Thyroid gland (tissue), 4 donors: ENCODE measurements around the gene MCAM. TPM values are rescaled to one million over a fixed set of nuclear protein-coding genes. Genes with fewer than 3 reads are reported as not detected.

ENCODE experiments used
- DNase-seq, 2 donors: peaks; one replicate each; pipeline ENCODE4 v3.0.0-alpha.2; 2019
- H3K27ac ChIP-seq, 3 donors: fragments of 200-600 bp; sonication (generic); 1 replicate in 2 of 3; 2 replicates in 1 of 3; pipeline ENCODE4 v1.5.1; 2016 to 2019; ENCODE audit warnings: mild to moderate bottlenecking in 1 of 3, moderate library complexity in 1 of 3
- H3K27me3 ChIP-seq: fragments of 200-600 bp; sonication (generic); one replicate; pipeline ENCODE4 v1.5.1; 2019
- H3K36me3 ChIP-seq, 2 donors: fragments of 200-600 bp; sonication (generic); one replicate each; pipeline ENCODE4 v1.5.1; 2016 to 2019
- H3K4me1 ChIP-seq, 2 donors: fragments of 200-600 bp; sonication (generic); one replicate each; pipeline ENCODE4 v1.5.1; 2017 to 2019
- H3K4me3 ChIP-seq, 3 donors: fragments of 200-600 bp; sonication (generic); replicated peaks in 1 of 3; 1 replicate in 2 of 3; 2 replicates in 1 of 3; pipeline ENCODE4 v1.5.1; 2016; ENCODE audit warnings: mild to moderate bottlenecking in 1 of 3
- H3K9me3 ChIP-seq: fragments of 200-600 bp; sonication (generic); one replicate; pipeline ENCODE4 v1.5.1; 2017
- POLR2A ChIP-seq, 2 donors: fragments of 450-650 bp; IDR thresholded peaks; one replicate each; pipeline ENCODE4 v1.6.1; 2017; ENCODE audit warnings: antibody characterized with exemption in 2 of 2, mild to moderate bottlenecking in 2 of 2, moderate library complexity in 1 of 2
- WGBS, 2 donors: methylation state at CpG; one replicate each; pipeline ENCODE4 v1.1.5; 2017; 5-methylcytosine and 5-hydroxymethylcytosine counted together
- intact Hi-C: fragments of 100-400 bp; cut with DNase I; formaldehyde crosslinking; loops from one replicate; pipeline ENCODE4 v1.15.1; 2023
- total RNA-seq, 4 donors: library from RNA; depleted of rRNA; stranded (reverse); fragments of >200 nt; gene quantifications; one replicate each; pipeline ENCODE4 v1.2.3, GENCODE V29; 2016
- TF ChIP-seq, protein P1 (sequence below), 6 experiments: fragments of 200-600 bp in 3 of 6; fragments of 450-650 bp in 3 of 6; sonication (generic) in 3 of 6; IDR thresholded peaks; one replicate each; pipeline ENCODE4 v1.5.1; 2016 to 2019; ENCODE audit warnings: antibody characterized with exemption in 6 of 6, mild to moderate bottlenecking in 2 of 6, inconsistent platforms in 1 of 6, moderate library complexity in 1 of 6

The MCAM gene
- total RNA-seq, 4 donors from 2014 or later: 17.6 to 243 (median 61.8) TPM

DNA sequence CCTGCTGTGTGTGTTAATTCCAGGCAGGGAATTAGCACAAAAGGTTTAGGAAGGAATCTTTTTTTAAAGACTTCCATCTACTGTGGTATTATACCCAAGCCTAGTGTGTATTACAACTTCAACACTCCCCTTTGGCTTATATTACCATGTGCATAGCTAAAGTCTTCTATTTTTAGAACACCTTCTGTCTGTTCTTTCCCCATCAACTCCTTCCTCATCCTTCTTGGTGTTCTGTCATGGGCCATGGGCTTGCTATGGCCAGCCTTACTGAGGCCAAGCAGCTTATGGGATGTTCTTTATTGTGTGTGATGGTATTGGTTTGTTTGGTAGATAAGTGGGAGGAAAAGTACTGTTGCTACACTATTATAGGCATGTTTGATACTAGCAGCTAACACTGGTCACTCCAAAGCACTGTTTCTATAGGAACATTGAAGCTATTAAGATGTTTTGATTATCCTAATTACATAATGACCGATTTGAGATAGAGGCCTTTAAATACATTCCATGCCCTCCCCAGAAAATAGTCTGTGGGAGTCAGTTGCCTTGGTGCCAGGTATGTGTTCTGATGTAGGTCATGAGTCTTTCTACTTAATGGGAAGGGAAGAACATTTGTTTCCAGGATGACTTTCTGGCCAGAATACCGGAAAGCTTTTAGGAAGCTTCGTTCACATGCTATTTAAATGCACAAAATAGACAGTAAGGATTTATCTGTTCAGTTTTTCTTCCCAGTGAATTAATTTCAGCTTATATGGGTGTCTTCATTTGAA is 16.5 kb downstream of the MCAM start:
- H3K27me3 ChIP-seq: no peaks in the 10 kb centered on the region
- intact Hi-C loops: no loop called here
- TF ChIP-seq, protein P1, sequence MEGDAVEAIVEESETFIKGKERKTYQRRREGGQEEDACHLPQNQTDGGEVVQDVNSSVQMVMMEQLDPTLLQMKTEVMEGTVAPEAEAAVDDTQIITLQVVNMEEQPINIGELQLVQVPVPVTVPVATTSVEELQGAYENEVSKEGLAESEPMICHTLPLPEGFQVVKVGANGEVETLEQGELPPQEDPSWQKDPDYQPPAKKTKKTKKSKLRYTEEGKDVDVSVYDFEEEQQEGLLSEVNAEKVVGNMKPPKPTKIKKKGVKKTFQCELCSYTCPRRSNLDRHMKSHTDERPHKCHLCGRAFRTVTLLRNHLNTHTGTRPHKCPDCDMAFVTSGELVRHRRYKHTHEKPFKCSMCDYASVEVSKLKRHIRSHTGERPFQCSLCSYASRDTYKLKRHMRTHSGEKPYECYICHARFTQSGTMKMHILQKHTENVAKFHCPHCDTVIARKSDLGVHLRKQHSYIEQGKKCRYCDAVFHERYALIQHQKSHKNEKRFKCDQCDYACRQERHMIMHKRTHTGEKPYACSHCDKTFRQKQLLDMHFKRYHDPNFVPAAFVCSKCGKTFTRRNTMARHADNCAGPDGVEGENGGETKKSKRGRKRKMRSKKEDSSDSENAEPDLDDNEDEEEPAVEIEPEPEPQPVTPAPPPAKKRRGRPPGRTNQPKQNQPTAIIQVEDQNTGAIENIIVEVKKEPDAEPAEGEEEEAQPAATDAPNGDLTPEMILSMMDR (IDR thresholded peaks at IDR 0.05): no peak
- 87 to 90% methylated on average over 3 of the region's 3 CpGs for WGBS, 2 donors
- DNase-seq: no peak
- H3K27ac ChIP-seq: no peak overlapping the region
- H3K4me3 ChIP-seq: no peak overlapping the region
- peaks cover 30 to 41% of the 10 kb centered on the region in 2 donors for H3K36me3 ChIP-seq
- H3K9me3 ChIP-seq: no peaks in the 10 kb centered on the region
- no peaks in the 10 kb centered on the region for H3K4me1 ChIP-seq

DNA sequence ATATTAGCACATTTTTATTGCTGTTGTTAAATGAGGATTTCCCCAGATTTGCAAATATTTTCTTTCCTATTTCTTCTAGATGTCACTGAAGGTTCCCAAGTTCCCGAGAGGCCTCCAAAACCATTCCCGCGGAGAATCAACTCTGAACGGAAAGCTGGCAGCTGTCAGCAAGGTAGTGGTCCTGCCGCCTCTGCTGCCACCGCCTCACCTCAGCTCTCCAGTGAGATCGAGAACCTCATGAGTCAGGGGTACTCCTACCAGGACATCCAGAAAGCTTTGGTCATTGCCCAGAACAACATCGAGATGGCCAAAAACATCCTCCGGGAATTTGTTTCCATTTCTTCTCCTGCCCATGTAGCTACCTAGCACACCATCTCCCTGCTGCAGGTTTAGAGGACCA is 17.5 kb downstream of the MCAM start:
- Histone ChIP-seq H3K36me3 (peaks cover 30 to 41% of the 10 kb centered on the region in 2 donors), H3K27me3 (no peaks in the 10 kb centered on the region), H3K4me3 (no peak overlapping the region), H3K9me3 (no peaks in the 10 kb centered on the region), H3K27ac (no peak overlapping the region), H3K4me1 (no peaks in the 10 kb centered on the region)
- no peak for DNase-seq
- WGBS, 2 donors: 96 to 97% methylated on average over 8 to 9 of the region's 9 CpGs
- TF ChIP-seq, protein P1 (IDR thresholded peaks at IDR 0.05): no peak
- TF ChIP-seq POLR2A (IDR thresholded peaks at IDR 0.05): no peak
- intact Hi-C loops: no loop called here

DNA sequence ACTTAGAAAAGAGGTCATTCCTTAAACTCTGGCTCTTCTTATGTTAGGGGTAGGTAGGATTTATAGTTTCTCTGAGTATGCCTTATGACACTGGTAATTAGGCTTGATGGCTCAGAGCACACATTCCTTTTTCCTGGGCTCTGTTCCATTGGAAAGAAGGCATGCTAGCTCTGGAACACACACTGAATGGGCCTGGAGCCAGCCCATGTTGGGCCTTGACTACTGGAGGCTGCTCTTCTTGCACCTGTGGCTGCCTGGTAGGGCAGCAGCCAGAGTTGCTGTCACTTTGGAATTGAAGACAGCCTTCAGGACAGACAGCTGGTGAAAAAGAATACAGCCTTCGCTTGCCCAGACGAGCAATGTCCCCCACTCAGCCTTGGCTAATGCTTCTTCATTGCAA is 18.2 kb downstream of the MCAM start:
- Histone ChIP-seq H3K9me3 (no peaks in the 10 kb centered on the region), H3K27ac (no peak overlapping the region), H3K4me3 (no peak overlapping the region), H3K4me1 (no peaks in the 10 kb centered on the region), H3K36me3 (peaks cover 30 to 39% of the 10 kb centered on the region in 2 donors), H3K27me3 (no peaks in the 10 kb centered on the region)
- DNase-seq: no peak
- WGBS, 2 donors: 94 to 100% methylated on average over 2 of the region's 2 CpGs
- intact Hi-C loops: no loop called here
- TF ChIP-seq, protein P1 (IDR thresholded peaks at IDR 0.05): no peak
- no peak for TF ChIP-seq POLR2A (IDR thresholded peaks at IDR 0.05)

DNA sequence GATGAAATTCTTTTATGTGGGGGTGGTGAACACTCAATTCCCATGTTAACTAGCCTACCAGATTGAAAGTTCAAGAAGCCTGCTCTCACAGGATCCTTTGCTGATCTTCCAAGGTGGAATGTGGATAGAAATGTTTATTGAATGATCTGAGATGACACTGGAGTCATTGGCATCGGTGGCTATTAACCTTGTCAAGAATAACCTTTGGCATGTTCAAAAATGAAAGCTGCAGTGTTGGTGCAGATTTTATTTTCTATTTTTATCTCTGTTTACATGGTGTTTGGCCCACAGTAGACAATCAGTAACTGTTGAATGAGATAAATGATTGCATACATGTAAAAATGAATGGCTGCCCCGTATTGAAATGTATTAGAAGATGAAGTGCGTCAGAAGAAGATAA is 19.0 kb downstream of the MCAM start:
- 72 to 88% methylated on average over 3 of the region's 3 CpGs for WGBS, 2 donors
- no peaks in the 10 kb centered on the region for H3K9me3 ChIP-seq
- no peak overlapping the region for H3K4me3 ChIP-seq
- no peak for TF ChIP-seq POLR2A (IDR thresholded peaks at IDR 0.05)
- TF ChIP-seq, protein P1 (IDR thresholded peaks at IDR 0.05): no peak
- DNase-seq: no peak
- intact Hi-C loops: no loop called here
- H3K4me1 ChIP-seq: no peaks in the 10 kb centered on the region
- H3K27ac ChIP-seq: no peak overlapping the region
- H3K36me3 ChIP-seq: peaks cover 30 to 34% of the 10 kb centered on the region in 2 donors
- H3K27me3 ChIP-seq: no peaks in the 10 kb centered on the region

DNA sequence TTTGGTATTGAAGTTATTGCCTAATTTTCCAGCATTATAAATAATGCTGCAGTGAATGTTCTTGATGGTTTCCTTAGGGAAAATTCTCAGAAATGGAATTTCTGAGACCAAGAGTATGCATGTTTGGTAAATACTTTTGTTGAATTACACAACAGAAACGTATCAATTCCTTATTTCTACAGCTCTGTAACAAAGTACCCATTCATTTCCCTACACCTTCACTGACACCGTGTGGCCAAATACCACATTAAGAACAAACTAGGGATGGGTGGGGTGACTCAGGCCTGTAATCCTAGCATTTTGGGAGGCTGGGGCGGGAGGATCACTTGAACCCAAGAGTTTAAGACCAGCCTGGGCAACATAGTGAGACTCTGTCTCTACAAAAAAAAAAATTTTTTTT is 21.8 kb downstream of the MCAM start:
- WGBS, 2 donors: 56 to 72% methylated on average over 3 of the region's 3 CpGs
- H3K27me3 ChIP-seq: no peaks in the 10 kb centered on the region
- TF ChIP-seq, protein P1 (IDR thresholded peaks at IDR 0.05): no peak
- TF ChIP-seq POLR2A (IDR thresholded peaks at IDR 0.05): no peak
- H3K9me3 ChIP-seq: no peaks in the 10 kb centered on the region
- no peaks in the 10 kb centered on the region for H3K4me1 ChIP-seq
- H3K4me3 ChIP-seq: no peak overlapping the region
- peaks cover 20 to 24% of the 10 kb centered on the region in 2 donors for H3K36me3 ChIP-seq
- no peak overlapping the region for H3K27ac ChIP-seq
- no peak for DNase-seq
- intact Hi-C loops: no loop called here
